ENCODE results near the gene SLIT3.

The SLIT3 gene

GRCh38 chr5:169139480-169140050 lies 161.4 kb downstream of the SLIT3 start:
- TF ChIP-seq, protein P1, sequence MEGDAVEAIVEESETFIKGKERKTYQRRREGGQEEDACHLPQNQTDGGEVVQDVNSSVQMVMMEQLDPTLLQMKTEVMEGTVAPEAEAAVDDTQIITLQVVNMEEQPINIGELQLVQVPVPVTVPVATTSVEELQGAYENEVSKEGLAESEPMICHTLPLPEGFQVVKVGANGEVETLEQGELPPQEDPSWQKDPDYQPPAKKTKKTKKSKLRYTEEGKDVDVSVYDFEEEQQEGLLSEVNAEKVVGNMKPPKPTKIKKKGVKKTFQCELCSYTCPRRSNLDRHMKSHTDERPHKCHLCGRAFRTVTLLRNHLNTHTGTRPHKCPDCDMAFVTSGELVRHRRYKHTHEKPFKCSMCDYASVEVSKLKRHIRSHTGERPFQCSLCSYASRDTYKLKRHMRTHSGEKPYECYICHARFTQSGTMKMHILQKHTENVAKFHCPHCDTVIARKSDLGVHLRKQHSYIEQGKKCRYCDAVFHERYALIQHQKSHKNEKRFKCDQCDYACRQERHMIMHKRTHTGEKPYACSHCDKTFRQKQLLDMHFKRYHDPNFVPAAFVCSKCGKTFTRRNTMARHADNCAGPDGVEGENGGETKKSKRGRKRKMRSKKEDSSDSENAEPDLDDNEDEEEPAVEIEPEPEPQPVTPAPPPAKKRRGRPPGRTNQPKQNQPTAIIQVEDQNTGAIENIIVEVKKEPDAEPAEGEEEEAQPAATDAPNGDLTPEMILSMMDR (IDR thresholded peaks at IDR 0.05; ENCODE audit: low read depth, low read length) = no peak
- H3K4me3 ChIP-seq (ENCODE audit: low read depth, low read length) = no peak overlapping the region

DNA sequence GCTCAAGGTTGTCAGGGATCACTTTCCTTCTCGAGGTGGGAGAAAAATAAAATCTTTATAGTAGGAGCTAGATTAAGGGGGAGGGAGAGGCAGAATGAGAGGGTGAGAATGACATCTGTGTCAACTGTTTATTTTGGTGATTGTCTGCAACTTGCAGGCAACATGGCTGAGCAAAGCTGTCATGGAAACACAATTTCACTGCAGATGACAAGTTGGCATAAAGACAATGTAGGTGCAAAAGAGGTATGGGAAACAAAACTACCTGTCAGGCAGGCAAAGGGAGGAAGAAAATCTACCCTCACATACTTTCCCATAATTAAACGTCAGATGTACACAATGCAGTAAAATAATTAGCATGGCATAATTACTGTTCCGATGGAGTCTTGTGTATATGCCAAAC lies 167.4 kb downstream of the SLIT3 start:
- no peak overlapping the region for H3K4me3 ChIP-seq (ENCODE audit: low read depth, low read length)
- TF ChIP-seq, protein P1 (IDR thresholded peaks at IDR 0.05; ENCODE audit: low read depth, low read length) = no peak

DNA sequence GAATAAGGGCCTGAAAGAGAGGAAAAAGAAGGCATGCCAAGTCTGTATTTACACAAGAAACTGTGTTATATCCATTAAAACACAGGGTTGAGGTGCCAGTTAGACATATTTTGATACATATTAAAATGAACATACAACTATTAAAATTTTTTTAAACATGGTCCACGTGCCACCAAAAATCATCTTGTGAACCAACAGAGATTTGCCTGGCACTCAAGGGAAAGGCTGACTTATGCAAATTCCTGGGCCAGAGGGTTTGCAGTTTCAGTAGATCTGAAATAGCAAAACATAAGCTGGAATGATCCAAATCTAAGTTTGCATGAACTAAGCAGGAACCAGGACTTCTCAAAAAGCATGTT lies 168.7 kb downstream of the SLIT3 start:
- no peak overlapping the region for H3K4me3 ChIP-seq (ENCODE audit: low read depth, low read length)
- TF ChIP-seq, protein P1 (IDR thresholded peaks at IDR 0.05; ENCODE audit: low read depth, low read length) = no peak

- no peak overlapping the region for H3K4me3 ChIP-seq (ENCODE audit: low read depth, low read length)
- TF ChIP-seq, protein P1 (IDR thresholded peaks at IDR 0.05; ENCODE audit: low read depth, low read length) = no peak
These were observed 169.2 kb downstream of the SLIT3 start for GRCh38 chr5:169131616-169132301.

DNA sequence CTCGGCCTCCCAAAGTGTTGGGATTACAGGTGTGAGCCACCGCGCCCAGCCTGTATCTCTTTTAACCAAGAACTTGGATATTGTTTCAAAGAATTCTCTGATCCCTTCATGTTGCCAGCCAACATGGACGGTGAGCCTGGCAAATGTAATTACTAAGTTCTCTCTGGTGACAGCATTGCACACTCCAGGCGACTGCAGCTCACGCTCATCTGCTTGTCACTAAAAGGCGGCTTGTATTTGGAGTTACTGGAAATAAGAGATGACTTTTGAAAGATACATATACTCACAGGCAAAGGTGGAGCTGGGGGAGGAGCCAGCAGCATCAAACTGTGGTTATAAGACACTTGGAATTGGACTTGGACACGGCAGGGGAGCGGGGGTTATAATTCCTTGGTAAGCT lies 172.3 kb downstream of the SLIT3 start:
- no peak overlapping the region for H3K4me3 ChIP-seq (ENCODE audit: low read depth, low read length)
- TF ChIP-seq, protein P1 (IDR thresholded peaks at IDR 0.05; ENCODE audit: low read depth, low read length) = no peak

DNA sequence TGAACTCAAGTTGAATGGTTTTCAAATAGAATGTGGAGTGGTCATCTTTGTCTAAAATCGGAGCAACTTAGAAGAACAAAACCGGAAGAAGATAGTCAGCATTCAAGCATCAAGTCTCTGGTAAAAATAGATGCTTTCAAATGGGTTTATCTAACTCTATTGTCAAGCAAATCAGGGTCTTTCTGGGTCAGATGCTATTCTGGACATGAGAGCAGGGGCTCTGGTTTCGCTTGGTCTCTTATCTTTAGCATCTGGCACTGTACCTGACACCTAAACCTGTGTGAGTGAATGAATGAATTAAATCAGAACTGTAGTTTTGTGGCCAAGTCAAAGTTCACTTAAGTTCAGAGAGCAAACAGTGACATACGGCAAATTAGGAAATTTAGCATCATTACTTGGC lies 173.5 kb downstream of the SLIT3 start:
- no peak overlapping the region for H3K4me3 ChIP-seq (ENCODE audit: low read depth, low read length)
- TF ChIP-seq, protein P1 (IDR thresholded peaks at IDR 0.05; ENCODE audit: low read depth, low read length) = no peak

GRCh38 chr5:169126481-169127021 lies 174.4 kb downstream of the SLIT3 start:
- TF ChIP-seq, protein P1 (IDR thresholded peaks at IDR 0.05; ENCODE audit: low read depth, low read length) = no peak
- no peak overlapping the region for H3K4me3 ChIP-seq (ENCODE audit: low read depth, low read length)

All from WI38 (cell line).